Stimulated activated CD8-positive, alpha-beta memory T cell treated with anti-CD3 and anti-CD28 coated beads, Interleukin-4, amount 100 ng/mL, for 48 hours (primary cell): ENCODE results near the gene CYP2D6.
A peak's percentile ranks its signal among the peaks of the same experiment; 100 is the strongest.
"Not testable (repeated sequence)": the region's sequence is repeated elsewhere in the genome, so short reads cannot be mapped to it uniquely, and the experiment has no call there.

Experiments
- DNase-seq: peaks from one replicate; pipeline ENCODE4 v3.0.0-alpha.2; 2020

Gene CYP2D6

GRCh38 chr22:42131562-42131961 lies 952 bp upstream of the CYP2D6 start:
- no peak for DNase-seq

DNA sequence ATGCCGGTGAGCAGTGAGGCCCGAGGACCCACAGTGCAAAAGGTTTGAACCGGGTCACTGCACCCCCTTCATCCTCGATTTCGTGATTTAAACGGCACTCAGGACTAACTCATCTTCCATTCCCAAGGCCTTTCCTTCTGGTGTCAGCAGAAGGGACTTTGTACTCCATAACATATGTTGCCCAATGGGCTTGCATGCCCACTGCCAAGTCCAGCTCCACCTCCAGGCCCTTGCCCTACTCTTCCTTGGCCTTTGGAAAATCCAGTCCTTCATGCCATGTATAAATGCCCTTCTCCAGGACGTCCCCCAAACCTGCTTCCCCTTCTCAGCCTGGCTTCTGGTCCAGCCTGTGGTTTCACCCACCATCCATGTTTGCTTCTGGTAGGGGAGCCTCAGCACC lies 428 bp downstream of the CYP2D6 start:
- not testable (repeated sequence) for DNase-seq

- DNase-seq, result peak; percentile 51
Measured at GRCh38 chr22:42128776-42129694, 1.6 kb downstream of the CYP2D6 start.

DNA sequence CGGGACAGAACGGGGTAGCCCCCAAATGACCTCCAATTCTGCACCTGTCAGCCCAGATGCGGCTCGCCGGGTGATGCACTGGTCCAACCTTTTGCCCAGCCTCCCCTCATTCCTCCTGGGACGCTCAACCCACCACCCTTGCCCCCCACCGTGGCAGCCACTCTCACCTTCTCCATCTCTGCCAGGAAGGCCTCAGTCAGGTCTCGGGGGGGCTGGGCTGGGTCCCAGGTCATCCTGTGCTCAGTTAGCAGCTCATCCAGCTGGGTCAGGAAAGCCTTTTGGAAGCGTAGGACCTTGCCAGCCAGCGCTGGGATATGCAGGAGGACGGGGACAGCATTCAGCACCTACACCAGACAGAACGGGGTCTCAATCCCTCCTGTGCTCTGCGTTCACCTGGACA lies 2.6 kb downstream of the CYP2D6 start:
- DNase-seq, result not testable (repeated sequence)

- no peak for DNase-seq
Measured at GRCh38 chr22:42127606-42128005, 3.0 kb downstream of the CYP2D6 start.

GRCh38 chr22:42123529-42123928 lies 7.1 kb downstream of the CYP2D6 start:
- DNase-seq, result not testable (repeated sequence)

GRCh38 chr22:42120231-42121021 lies 10.2 kb downstream of the CYP2D6 start:
- DNase-seq, result peak; percentile 49

- DNase-seq, result no peak
Measured at GRCh38 chr22:42116848-42117424, 13.7 kb downstream of the CYP2D6 start.

DNA sequence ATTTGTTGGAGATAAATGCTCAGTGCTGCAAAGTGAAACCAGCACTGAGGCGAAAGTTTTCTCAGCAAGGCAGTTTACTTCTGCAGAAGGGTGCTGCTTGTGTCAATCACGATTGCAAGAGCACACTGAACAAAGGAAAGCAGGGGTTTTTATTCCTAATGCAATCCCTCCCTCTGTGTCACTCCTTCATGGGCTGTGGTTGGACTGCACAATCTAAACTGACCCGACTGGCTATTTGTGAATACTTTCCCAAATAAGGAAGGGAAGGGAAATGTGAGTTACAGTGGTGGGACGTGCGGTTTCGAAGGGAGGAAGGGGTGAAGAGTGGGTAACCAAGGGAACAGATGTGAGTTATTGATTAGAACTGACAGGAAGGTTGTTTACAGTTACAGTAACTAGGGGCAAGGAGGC lies 15.2 kb downstream of the CYP2D6 start:
- DNase-seq, result not testable (repeated sequence)

DNA sequence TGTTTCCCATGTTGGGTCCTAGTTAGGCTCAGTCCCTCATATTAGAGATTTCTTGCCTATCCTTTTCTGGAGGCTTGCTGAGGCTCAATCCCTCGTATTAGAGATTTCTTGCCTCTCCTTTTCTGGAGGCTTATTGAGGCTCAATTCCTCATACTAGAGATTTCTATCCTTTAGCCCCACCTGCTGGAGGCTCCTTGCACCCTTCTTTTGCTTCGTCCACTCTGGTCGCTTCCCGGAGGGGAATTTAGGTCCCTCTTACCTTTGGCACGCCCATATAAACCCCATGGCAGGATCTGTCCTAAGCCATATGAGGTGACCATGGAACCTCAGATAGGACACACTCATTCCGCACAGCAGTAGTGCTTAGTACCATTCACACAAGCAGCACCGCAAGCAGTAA lies 15.9 kb downstream of the CYP2D6 start:
- no peak for DNase-seq

DNA sequence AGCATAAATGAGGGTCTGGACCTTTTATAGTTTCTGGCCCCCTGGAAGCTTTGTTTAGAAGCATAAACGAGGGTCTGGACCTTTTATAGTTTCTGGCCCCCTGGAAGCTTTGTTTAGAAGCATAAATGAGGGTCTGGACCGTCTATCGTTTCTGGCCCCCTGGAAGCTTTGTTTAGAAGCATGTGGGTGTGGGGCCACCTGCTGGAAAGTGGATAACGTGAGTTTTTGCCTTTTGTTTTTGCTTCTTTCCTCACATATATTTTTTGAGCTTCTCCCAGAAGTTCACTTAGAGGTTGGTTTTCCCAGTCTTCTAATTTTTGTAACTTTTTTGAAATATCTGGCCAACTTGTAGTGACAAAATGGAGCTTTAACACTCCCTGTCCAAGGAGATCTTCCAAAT lies 17.8 kb downstream of the CYP2D6 start:
- not testable (repeated sequence) for DNase-seq

DNA sequence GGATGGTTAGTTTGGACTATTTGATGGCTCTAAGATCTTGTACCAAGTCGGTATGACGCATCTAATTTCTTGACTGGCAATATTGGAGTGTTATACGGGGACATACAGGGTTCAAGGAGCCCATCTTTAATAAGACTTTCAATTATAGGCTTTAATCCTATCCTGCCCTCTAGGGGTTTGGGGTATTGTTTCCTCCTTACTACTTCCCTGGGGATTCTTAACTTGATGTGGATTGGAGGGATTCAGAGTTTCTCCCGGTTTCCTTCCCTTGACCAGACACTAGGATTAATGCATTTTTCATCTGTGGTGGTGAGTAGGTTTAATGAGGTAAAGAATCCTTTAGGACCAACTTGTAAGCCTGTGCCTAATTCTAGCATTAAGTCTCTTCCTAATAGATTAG lies 18.8 kb downstream of the CYP2D6 start:
- DNase-seq, result no peak

- DNase-seq, result no peak
Measured at GRCh38 chr22:42108848-42109247, 21.8 kb downstream of the CYP2D6 start.

- DNase-seq, result not testable (repeated sequence)
Measured at GRCh38 chr22:42104332-42104860, 26.2 kb downstream of the CYP2D6 start.

DNA sequence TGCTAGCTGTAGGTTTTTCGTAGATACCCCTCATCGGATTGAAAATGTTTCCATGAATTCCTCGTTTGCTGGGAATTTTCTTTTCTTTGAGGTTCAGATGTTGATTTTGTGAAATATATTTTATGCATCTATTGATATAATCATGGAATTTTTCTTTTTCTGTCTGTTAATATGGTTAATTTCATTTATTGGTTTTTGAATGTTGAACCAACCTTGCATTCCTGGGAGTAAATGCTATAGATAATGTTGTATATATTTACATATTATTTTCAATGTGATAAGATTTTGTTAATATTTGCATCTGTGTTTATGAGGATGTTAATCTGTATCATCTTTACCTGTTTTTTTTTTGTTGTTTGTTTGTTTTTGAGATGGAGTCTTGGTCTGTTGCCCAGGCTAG lies 29.4 kb downstream of the CYP2D6 start:
- DNase-seq, result no peak

GRCh38 chr22:42091455-42091782 lies 39.2 kb downstream of the CYP2D6 start:
- DNase-seq, result no peak

GRCh38 chr22:42090596-42091454 lies 39.8 kb downstream of the CYP2D6 start, which contains the start of gene NDUFA6:
Gene NDUFA6 (minus strand): TSS chr22:42090772. CDS start chr22:42090744, 28 bp downstream.
- DNase-seq, result peak; percentile 98

GRCh38 chr22:42086051-42086450 lies 44.6 kb downstream of the CYP2D6 start:
- DNase-seq, result no peak

DNA sequence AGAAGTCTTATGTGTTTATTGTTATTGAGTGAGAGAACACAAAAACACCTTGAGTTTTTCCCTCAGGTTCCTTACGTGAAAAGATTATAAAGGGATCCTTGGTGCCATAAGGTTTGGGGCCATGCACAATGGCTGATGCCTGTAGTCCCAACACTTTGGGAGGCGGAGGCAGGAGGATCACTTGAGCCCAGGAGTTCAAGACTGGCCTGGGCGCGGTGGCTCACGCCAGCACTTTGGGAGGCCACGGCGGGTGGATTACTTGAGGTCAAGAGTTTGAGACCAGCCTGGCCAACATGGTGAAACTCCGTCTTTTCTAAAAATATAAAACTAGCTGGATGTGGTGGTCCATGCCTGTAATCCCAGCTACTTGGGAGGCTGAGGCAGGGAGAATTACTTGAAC lies 45.7 kb downstream of the CYP2D6 start:
- no peak for DNase-seq

GRCh38 chr22:42083119-42083518 lies 47.5 kb downstream of the CYP2D6 start:
- no peak for DNase-seq

DNA sequence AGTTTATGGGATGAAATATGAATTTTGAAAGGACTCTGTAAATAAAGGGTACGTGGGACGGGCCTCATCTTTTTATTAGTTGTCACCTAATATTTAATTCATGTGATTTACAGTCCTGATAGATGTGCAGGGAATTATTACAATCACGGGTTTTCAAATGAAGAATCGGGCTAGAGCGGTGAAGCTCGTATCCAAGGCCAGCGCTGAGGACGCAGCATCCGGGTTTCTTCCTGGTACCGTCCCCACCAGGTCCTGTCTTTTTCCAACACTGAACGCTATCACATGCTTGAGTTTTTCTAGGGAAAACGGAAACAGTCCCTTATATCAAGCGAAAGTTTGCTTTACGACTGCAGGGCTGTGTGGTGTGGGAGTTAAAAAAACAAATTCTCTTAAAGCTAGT lies 50.3 kb downstream of the CYP2D6 start:
- no peak for DNase-seq
